Subcutaneous adipose tissue (tissue), 4 donors: Measurements from ENCODE around the gene PLA2G2D. TPM values are rescaled to one million over a fixed set of nuclear protein-coding genes. Genes with fewer than 3 reads are reported as not detected.

Experiments
- CTCF ChIP-seq: fragments of 450-650 bp; IDR thresholded peaks from one replicate; pipeline ENCODE4 v1.5.1; 2016; ENCODE audit warnings: low read depth, mild to moderate bottlenecking, control low read depth, antibody characterized with exemption, moderate library complexity
- total RNA-seq, 4 donors: library from RNA; depleted of rRNA; stranded (reverse); fragments of >200 nt; gene quantifications; one replicate each; pipeline ENCODE4 v1.1.0, GENCODE V29; 2016

The PLA2G2D gene
- total RNA-seq, 4 donors from 2014 or later, result 0.17 TPM; not detected in 3

- no peak for TF ChIP-seq CTCF
Measured at GRCh38 chr1:20149601-20150325, 30.4 kb upstream of the PLA2G2D start.

GRCh38 chr1:20148571-20149500, 29.5 kb upstream of the PLA2G2D start:
- TF ChIP-seq CTCF, result no peak

GRCh38 chr1:20147846-20148570, 28.7 kb upstream of the PLA2G2D start:
- TF ChIP-seq CTCF, result no peak

GRCh38 chr1:20143734-20144565, 24.6 kb upstream of the PLA2G2D start:
- no peak for TF ChIP-seq CTCF

GRCh38 chr1:20143318-20143717, 24.0 kb upstream of the PLA2G2D start:
- no peak for TF ChIP-seq CTCF

- no peak for TF ChIP-seq CTCF
Measured at GRCh38 chr1:20142001-20142710, 22.8 kb upstream of the PLA2G2D start.
